ENCODE data around the gene MALL.
"Not testable (repeated sequence)": the region's sequence is repeated elsewhere in the genome, so short reads cannot be mapped to it uniquely, and the experiment has no call there.

The MALL gene

GRCh38 chr2:110047225-110047624 is 68.4 kb downstream of the MALL start:
- DNase-seq; H3K36me3 ChIP-seq; H3K27ac ChIP-seq; H3K4me1 ChIP-seq; H3K9me3 ChIP-seq; H3K27me3 ChIP-seq; H3K4me3 ChIP-seq; intact Hi-C loops (cut with DNase I; ENCODE audit: low total_unique reads): not testable (repeated sequence)

GRCh38 chr2:110041941-110042660 is 73.5 kb downstream of the MALL start:
- H3K4me1 ChIP-seq; H3K27me3 ChIP-seq; DNase-seq; H3K9me3 ChIP-seq; intact Hi-C loops (cut with DNase I; ENCODE audit: low total_unique reads); H3K4me3 ChIP-seq; H3K36me3 ChIP-seq; H3K27ac ChIP-seq: not testable (repeated sequence)

GRCh38 chr2:110037336-110037735 is 78.3 kb downstream of the MALL start:
- H3K4me1 ChIP-seq; H3K36me3 ChIP-seq; H3K4me3 ChIP-seq; H3K9me3 ChIP-seq; H3K27me3 ChIP-seq; intact Hi-C loops (cut with DNase I; ENCODE audit: low total_unique reads); DNase-seq; H3K27ac ChIP-seq: not testable (repeated sequence)

- H3K9me3 ChIP-seq; intact Hi-C loops (cut with DNase I; ENCODE audit: low total_unique reads); DNase-seq; H3K27me3 ChIP-seq; H3K27ac ChIP-seq; H3K4me3 ChIP-seq; H3K4me1 ChIP-seq; H3K36me3 ChIP-seq: not testable (repeated sequence)
These were observed 80.2 kb downstream of the MALL start for GRCh38 chr2:110035384-110035783.

GRCh38 chr2:110034935-110035334 is 80.7 kb downstream of the MALL start:
- H3K27me3 ChIP-seq; H3K9me3 ChIP-seq; H3K4me1 ChIP-seq; H3K27ac ChIP-seq; H3K4me3 ChIP-seq; DNase-seq; H3K36me3 ChIP-seq; intact Hi-C loops (cut with DNase I; ENCODE audit: low total_unique reads): not testable (repeated sequence)

Measured in tibial artery (tissue), 4 donors.